Cardiac fibroblast (primary cell): ENCODE results near the gene TOP1.

Experiments used
- DNase-seq, 2 donors: peaks; one replicate each; pipeline versions ENCODE4 v3.0.0 to v3.0.0-alpha.2; 2010; ENCODE audit warnings: low read depth in 2 of 2
- H3K4me3 ChIP-seq, 2 donors: replicated peaks in 1 of 2; 1 replicate in 1 of 2; 2 replicates in 1 of 2; pipeline ENCODE4 v1.5.1; 2011; ENCODE audit warnings: low read depth in 2 of 2, low read length in 2 of 2, mild to moderate bottlenecking in 2 of 2, moderate library complexity in 1 of 2
- CTCF ChIP-seq: IDR thresholded peaks from one replicate; pipeline ENCODE4 v1.5.1; 2011; ENCODE audit warnings: low read depth, mild to moderate bottlenecking, low read length, inconsistent platforms

TOP1 gene

DNA sequence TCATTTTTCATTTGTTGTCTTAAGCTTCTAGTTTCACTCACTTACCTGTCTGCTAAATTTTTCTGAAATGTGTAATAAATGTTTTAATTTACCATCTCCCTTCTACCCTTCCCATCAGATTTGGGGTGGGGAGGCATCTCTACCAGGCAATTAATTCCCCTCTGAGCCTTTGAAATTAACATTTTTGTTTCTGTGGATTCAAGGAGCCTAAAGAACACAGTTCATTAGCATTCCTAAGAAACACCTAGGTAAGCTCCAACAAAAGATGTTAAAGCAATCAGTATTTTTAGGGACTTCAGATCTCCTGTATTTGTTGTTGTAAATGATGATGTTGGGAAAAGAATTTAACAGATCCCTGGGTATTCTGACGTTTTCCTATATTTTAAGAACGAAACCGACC lies 6.6 kb downstream of the TOP1 start:
- DNase-seq, result no peak
- H3K4me3 ChIP-seq, result no peak overlapping the region
- no peak for TF ChIP-seq CTCF

- no peak for TF ChIP-seq CTCF
- no peak for DNase-seq
- H3K4me3 ChIP-seq, result no peak overlapping the region
These were observed 8.6 kb downstream of the TOP1 start for GRCh38 chr20:41037179-41037578.

DNA sequence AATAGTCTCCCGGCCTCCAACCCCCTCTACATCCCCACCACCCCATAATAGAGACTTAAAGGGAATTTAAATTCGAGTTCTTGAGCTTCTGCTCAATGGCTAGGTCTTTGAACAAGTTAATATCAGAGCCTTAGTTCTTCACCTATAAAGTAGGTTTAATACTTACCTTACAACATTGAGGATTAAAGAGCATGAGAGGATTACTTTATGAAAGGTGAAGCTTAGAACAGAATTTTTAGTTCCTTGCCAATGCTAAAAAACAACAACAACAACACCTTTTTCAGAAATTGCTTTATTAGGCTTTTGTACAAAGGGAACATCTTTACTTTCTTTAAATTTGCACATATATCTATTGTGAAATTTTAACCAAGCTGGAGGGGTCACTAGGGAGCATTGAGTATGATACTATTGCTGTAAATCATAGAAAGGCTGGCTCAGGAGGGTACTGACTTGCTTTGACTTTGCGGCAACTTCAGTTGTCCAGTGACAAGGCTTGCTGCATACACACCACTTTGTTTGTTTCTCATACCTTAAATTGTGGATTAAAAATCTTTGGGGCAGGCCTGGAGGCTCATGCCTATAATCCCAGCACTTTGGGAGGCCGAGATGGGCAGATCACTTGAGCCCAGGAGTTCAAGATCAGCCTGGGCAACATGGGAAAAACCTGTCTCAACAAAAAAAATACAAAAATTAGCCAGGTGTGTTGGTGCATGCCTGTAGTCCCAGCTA lies 9.7 kb downstream of the TOP1 start:
- no peak overlapping the region for H3K4me3 ChIP-seq
- no peak for TF ChIP-seq CTCF
- DNase-seq, result no peak

- H3K4me3 ChIP-seq, result no peak overlapping the region
- DNase-seq, result no peak
- no peak for TF ChIP-seq CTCF
These were observed 10.3 kb downstream of the TOP1 start for GRCh38 chr20:41038878-41039404.

- TF ChIP-seq CTCF, result no peak
- no peak for DNase-seq
- no peak overlapping the region for H3K4me3 ChIP-seq
These were observed 12.2 kb downstream of the TOP1 start for GRCh38 chr20:41040855-41041254.

- no peak for DNase-seq
- TF ChIP-seq CTCF, result no peak
- H3K4me3 ChIP-seq, result no peak overlapping the region
These were observed 13.1 kb downstream of the TOP1 start for GRCh38 chr20:41041693-41042092.
